ENCODE data around the gene PRSS33.

Gene PRSS33

GRCh38 chr16:2739625-2740430 is 47.5 kb downstream of the PRSS33 start:
- FAIRE-seq: no peak

- no peak for FAIRE-seq
Observed at GRCh38 chr16:2738615-2739014, 48.7 kb downstream of the PRSS33 start.

- FAIRE-seq: no peak
Observed at GRCh38 chr16:2737895-2738418, 49.4 kb downstream of the PRSS33 start.

- no peak for FAIRE-seq
Observed at GRCh38 chr16:2737238-2737605, 50.1 kb downstream of the PRSS33 start.

- no peak for FAIRE-seq
Observed at GRCh38 chr16:2736476-2737237, 50.7 kb downstream of the PRSS33 start.

GRCh38 chr16:2734844-2735515 is 52.4 kb downstream of the PRSS33 start:
- no peak for FAIRE-seq

All from G401.6 (cell line).